NCI-H524 treated with DMSO at 0.1 percent for 48 hours (cell line): ENCODE measurements around the gene EFCAB7.
"Not testable (repeated sequence)": the region's sequence is repeated elsewhere in the genome, so short reads cannot be mapped to it uniquely, and the experiment has no call there.

ENCODE experiments used
- DNase-seq: peaks from one replicate; lab custom pipeline; 2025; lab: John Stamatoyannopoulos, UW

The EFCAB7 gene

GRCh38 chr1:63555480-63555879 is 32.2 kb downstream of the EFCAB7 start:
- no peak for DNase-seq

GRCh38 chr1:63557365-63557987 is 34.2 kb downstream of the EFCAB7 start:
- DNase-seq: no peak

- no peak for DNase-seq
Observed at GRCh38 chr1:63559357-63559756, 36.0 kb downstream of the EFCAB7 start.

- DNase-seq: no peak
Observed at GRCh38 chr1:63563745-63564144, 40.4 kb downstream of the EFCAB7 start.

GRCh38 chr1:63569068-63569467 is 45.7 kb downstream of the EFCAB7 start:
- no peak for DNase-seq

GRCh38 chr1:63569640-63570316 is 46.5 kb downstream of the EFCAB7 start:
- DNase-seq: no peak

- DNase-seq: not testable (repeated sequence)
Observed at GRCh38 chr1:63572686-63573085, 49.4 kb downstream of the EFCAB7 start.

- not testable (repeated sequence) for DNase-seq
Observed at GRCh38 chr1:63574203-63574796, 51.0 kb downstream of the EFCAB7 start.

GRCh38 chr1:63575340-63575826 is 52.1 kb downstream of the EFCAB7 start:
- DNase-seq: peak; percentile 10

- not testable (repeated sequence) for DNase-seq
Observed at GRCh38 chr1:63586326-63586725, 63.0 kb downstream of the EFCAB7 start.

GRCh38 chr1:63590166-63590560 is 66.8 kb downstream of the EFCAB7 start:
- no peak for DNase-seq

GRCh38 chr1:63592536-63593302 is 69.4 kb downstream of the EFCAB7 start:
- DNase-seq: no peak

- peak; percentile 8 for DNase-seq
Observed at GRCh38 chr1:63593303-63593885, 70.1 kb downstream of the EFCAB7 start, which contains the start of gene PGM1. TSS of gene PGM1 (plus strand) at chr1:63593411. CDS start at chr1:63593489, 78 bp downstream.

- DNase-seq: no peak
Observed at GRCh38 chr1:63593886-63594605, 70.7 kb downstream of the EFCAB7 start.

- no peak for DNase-seq
Observed at GRCh38 chr1:63595435-63595834, 72.1 kb downstream of the EFCAB7 start.

- no peak for DNase-seq
Observed at GRCh38 chr1:63599799-63600198, 76.5 kb downstream of the EFCAB7 start.

GRCh38 chr1:63600248-63600647 is 76.9 kb downstream of the EFCAB7 start:
- DNase-seq: no peak

GRCh38 chr1:63601061-63601460 is 77.7 kb downstream of the EFCAB7 start:
- DNase-seq: no peak

- no peak for DNase-seq
Observed at GRCh38 chr1:63601463-63601862, 78.1 kb downstream of the EFCAB7 start.

GRCh38 chr1:63601912-63602311 is 78.6 kb downstream of the EFCAB7 start:
- no peak for DNase-seq

GRCh38 chr1:63602629-63603028 is 79.3 kb downstream of the EFCAB7 start:
- no peak for DNase-seq
